Measurements from ENCODE around the gene PML.
"Not testable (repeated sequence)": the region's sequence is repeated elsewhere in the genome, so short reads cannot be mapped to it uniquely, and the experiment has no call there.

Gene PML

DNA sequence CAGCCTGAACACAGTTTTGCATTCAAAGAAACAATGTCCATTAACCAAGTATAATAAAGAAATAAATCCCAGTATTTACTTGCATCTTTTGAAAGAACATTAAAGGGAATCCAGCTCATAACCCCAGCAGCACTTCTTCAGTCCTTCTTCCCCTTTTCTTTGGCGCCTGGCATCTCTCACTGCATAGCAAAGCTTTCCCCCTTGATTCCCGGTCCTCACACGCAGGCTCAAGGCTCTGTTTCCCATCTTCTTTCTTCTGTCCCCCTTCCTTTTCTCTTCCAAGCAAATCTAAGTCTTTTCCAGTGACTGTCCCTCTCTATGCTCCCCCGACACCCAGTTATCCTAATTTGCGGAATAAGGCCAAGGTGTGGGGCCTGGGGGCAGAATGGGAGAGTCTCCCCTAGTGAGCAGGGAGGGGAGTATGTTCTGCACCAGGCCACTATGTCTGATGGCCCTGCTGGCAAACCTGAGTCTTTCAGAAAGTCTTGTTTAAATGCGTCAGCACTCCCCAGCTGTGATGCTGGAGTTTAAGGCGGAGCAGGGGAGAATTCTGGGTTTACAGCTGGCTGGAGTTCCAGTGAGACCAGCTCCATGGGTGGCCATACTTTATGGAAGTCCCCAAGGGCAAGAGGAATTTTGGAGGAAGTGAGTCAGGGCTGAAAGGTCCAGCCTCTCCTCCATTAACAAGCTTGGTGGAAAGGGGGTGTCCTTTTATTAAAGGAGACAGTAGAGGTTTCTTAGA lies 45.8 kb downstream of the PML start:
- DNase-seq, result no peak

- no peak for DNase-seq
These were observed 46.8 kb downstream of the PML start for GRCh38 chr15:74041311-74041756.

GRCh38 chr15:74041777-74042435 lies 47.4 kb downstream of the PML start:
- no peak for DNase-seq

DNA sequence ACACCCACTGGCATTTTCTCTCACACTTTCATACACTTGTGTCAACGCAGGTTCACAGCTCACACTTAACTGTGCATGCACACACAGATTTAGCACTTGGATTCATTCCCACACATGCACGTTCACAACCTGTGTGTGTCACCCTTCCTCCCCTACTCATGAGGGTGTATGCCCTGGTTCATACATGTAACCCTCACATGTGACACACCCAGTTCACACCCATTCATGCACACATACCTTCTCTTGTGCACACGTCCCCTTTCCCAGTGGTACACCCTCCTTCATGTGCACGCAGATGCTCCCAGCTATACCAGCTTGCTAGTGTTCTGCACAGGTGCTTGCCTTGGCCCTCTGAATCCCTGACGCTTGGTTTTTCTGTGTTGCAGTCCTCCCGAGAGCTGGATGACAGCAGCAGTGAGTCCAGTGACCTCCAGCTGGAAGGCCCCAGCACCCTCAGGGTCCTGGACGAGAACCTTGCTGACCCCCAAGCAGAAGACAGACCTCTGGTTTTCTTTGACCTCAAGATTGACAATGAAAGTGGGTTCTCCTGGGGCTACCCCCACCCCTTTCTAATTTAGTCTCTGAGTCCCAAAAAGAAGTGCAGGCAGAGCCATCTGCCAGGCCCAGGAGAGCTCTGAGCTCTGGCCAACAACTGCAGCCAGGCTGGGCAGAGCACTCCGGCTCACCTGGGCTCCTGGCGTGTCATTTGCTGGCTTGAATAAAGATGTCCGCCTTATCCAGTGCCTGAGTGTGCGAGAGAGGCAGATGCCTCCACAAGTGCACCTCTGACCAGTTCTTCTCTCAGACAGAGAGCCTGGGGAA lies 48.3 kb downstream of the PML start:
- no peak for DNase-seq

- no peak for DNase-seq
These were observed 49.1 kb downstream of the PML start for GRCh38 chr15:74043425-74044266.

GRCh38 chr15:74044267-74045110 lies 50.0 kb downstream of the PML start:
- DNase-seq, result no peak

- DNase-seq, result no peak
These were observed 50.7 kb downstream of the PML start for GRCh38 chr15:74045184-74045583.

GRCh38 chr15:74045636-74046274 lies 51.2 kb downstream of the PML start:
- DNase-seq, result no peak

- no peak for DNase-seq
These were observed 51.8 kb downstream of the PML start for GRCh38 chr15:74046275-74046674.

- no peak for DNase-seq
These were observed 55.6 kb downstream of the PML start for GRCh38 chr15:74050127-74050526.

GRCh38 chr15:74050556-74051234 lies 56.2 kb downstream of the PML start:
- DNase-seq, result no peak

- DNase-seq, result not testable (repeated sequence)
These were observed 58.0 kb downstream of the PML start for GRCh38 chr15:74052271-74053260.

- no peak for DNase-seq
These were observed 59.0 kb downstream of the PML start for GRCh38 chr15:74053517-74053916.

GRCh38 chr15:74053941-74054529 lies 59.5 kb downstream of the PML start:
- DNase-seq, result peak; percentile 30

DNA sequence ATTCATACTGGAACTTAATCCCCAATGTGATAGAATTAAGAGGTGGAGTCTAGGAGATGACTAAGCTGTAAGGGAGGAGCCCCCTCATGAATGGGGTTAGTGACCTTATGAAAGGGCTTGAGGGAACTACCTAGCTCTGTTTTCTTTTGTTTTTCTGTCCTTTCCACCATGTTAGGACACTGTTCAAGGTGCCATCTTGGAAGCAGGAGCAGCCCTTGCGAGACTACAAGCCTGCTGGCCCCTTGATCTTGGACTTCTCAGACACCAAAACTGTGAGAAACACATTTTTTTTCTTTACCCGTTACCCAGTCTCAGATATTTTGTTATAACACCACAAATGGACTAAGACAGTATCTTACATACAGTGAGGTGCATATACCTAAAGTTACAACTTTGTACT lies 61.3 kb downstream of the PML start:
- no peak for DNase-seq

DNA sequence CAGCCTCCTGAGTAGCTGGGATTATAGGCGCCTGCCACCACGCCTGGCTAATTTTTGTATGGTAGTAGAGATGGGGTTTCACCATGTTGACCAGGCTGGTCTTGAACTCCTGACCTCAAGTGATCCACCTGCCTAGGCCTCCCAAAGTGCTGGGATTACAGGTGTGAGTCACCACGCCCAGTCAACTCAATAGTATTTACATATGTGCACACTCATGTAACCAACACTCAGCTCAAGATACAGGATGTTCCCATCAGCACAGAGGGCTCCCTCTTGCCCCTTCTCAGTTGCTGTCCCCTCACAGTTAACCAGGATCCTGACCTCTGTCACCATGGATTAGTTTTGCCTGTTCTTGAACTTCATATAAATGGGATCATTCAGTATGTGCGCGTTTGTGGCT lies 61.8 kb downstream of the PML start:
- not testable (repeated sequence) for DNase-seq

- not testable (repeated sequence) for DNase-seq
These were observed 64.7 kb downstream of the PML start for GRCh38 chr15:74059050-74059833.

DNA sequence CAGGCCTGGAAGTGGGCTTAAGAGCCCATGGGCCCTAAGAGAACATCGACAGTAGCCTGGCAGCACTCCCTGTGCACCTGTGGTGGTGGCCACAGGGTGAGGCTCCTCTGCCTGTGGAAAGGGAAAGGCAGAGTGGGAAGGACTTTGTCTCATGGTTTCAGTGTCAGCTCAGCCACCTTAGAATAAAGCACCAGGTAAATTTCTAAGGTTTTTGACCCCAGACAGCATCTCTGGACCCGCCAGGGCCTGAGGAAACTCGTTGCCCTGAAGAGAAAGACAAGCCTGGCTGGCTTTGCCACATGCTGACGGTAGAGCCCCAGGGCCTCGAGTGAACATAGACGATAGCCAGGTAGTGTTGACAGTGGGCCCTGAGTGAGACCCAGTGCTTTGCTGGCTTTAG lies 65.7 kb downstream of the PML start:
- DNase-seq, result no peak
